ENCODE measurements around the gene SLC37A2. TPM values are rescaled to one million over a fixed set of nuclear protein-coding genes. Genes with fewer than 3 reads are reported as not detected.

SLC37A2 gene
- total and polyA plus RNA-seq, 12 donors: 15.3 to 389 (median 173) TPM

DNA sequence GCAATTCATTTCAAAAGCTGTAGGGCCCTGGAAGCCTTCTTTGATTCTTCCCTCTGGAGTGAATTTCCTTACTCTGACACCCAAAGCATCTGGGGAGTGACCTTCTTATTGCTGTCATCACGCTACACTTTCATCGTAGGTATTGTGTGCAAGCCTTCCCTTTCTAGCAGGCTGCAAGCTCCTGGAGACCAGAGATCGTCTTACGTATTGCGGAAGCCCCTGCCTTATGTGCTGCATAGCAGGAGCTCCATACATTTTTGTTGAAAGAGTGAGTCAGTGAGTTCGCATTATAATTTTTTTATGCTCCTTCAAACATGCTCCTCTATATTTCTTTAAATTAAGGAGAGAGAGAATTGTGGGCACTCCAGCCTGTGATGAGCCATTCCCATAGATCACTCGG, 69.5 kb downstream of the SLC37A2 start:
- 80 to 89% (median 85%) methylated on average over 7 of the region's 7 CpGs for WGBS, 4 donors
- H3K36me3 ChIP-seq (replicated peaks in 1 of 2): no peaks in the 10 kb centered on the region
- intact Hi-C loops (cut with DNase I): no loop called here
- no peaks in the 10 kb centered on the region for H3K4me1 ChIP-seq (replicated peaks in 1 of 2)
- no peak overlapping the region for H3K4me3 ChIP-seq
- no peak for DNase-seq
- H3K9me3 ChIP-seq (replicated peaks in 1 of 3): no peaks in the 10 kb centered on the region
- no peak for TF ChIP-seq POLR2A (IDR thresholded peaks at IDR 0.05)
- TF ChIP-seq, protein P1, sequence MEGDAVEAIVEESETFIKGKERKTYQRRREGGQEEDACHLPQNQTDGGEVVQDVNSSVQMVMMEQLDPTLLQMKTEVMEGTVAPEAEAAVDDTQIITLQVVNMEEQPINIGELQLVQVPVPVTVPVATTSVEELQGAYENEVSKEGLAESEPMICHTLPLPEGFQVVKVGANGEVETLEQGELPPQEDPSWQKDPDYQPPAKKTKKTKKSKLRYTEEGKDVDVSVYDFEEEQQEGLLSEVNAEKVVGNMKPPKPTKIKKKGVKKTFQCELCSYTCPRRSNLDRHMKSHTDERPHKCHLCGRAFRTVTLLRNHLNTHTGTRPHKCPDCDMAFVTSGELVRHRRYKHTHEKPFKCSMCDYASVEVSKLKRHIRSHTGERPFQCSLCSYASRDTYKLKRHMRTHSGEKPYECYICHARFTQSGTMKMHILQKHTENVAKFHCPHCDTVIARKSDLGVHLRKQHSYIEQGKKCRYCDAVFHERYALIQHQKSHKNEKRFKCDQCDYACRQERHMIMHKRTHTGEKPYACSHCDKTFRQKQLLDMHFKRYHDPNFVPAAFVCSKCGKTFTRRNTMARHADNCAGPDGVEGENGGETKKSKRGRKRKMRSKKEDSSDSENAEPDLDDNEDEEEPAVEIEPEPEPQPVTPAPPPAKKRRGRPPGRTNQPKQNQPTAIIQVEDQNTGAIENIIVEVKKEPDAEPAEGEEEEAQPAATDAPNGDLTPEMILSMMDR (IDR thresholded peaks at IDR 0.05): no peak
- H3K27me3 ChIP-seq: no peaks in the 10 kb centered on the region
- H3K27ac ChIP-seq: no peak overlapping the region

- no peak overlapping the region for H3K27ac ChIP-seq
- intact Hi-C loops (cut with DNase I): no loop called here
- no peaks in the 10 kb centered on the region for H3K27me3 ChIP-seq
- no peaks in the 10 kb centered on the region for H3K9me3 ChIP-seq (replicated peaks in 1 of 3)
- no peak overlapping the region for H3K4me3 ChIP-seq
- peaks cover 0 to 2% of the 10 kb centered on the region in 2 donors for H3K4me1 ChIP-seq (replicated peaks in 1 of 2)
- TF ChIP-seq, protein P1 (IDR thresholded peaks at IDR 0.05): no peak
- no peak for TF ChIP-seq POLR2A (IDR thresholded peaks at IDR 0.05)
- H3K36me3 ChIP-seq (replicated peaks in 1 of 2): no peaks in the 10 kb centered on the region
- DNase-seq: peak in 1 of 7 donors; percentile 24
Observed at GRCh38 chr11:125136001-125136400, 72.9 kb downstream of the SLC37A2 start.

GRCh38 chr11:125138966-125139365, 75.9 kb downstream of the SLC37A2 start:
- Histone ChIP-seq H3K27me3 (no peaks in the 10 kb centered on the region), H3K36me3 (replicated peaks in 1 of 2) (no peaks in the 10 kb centered on the region), H3K4me1 (replicated peaks in 1 of 2) (peaks cover 0 to 10% of the 10 kb centered on the region in 2 donors), H3K27ac (no peak overlapping the region), H3K4me3 (no peak overlapping the region), H3K9me3 (replicated peaks in 1 of 3) (no peaks in the 10 kb centered on the region)
- no peak for DNase-seq
- whole genome bisulfite sequencing, 4 donors: 72 to 96% (median 87%) methylated on average over 8 of the region's 8 CpGs
- intact Hi-C loops (cut with DNase I): no loop called here
- TF ChIP-seq POLR2A (IDR thresholded peaks at IDR 0.05): no peak
- TF ChIP-seq, protein P1 (IDR thresholded peaks at IDR 0.05): no peak

GRCh38 chr11:125139778-125140177, 76.7 kb downstream of the SLC37A2 start:
- no peak overlapping the region for H3K27ac ChIP-seq
- no peak for DNase-seq
- peaks cover 0 to 10% of the 10 kb centered on the region in 2 donors for H3K4me1 ChIP-seq (replicated peaks in 1 of 2)
- 62 to 86% (median 70%) methylated on average over 3 of the region's 3 CpGs for WGBS, 4 donors
- no peak overlapping the region for H3K4me3 ChIP-seq
- TF ChIP-seq, protein P1 (IDR thresholded peaks at IDR 0.05): no peak
- TF ChIP-seq POLR2A (IDR thresholded peaks at IDR 0.05): no peak
- intact Hi-C loops (cut with DNase I): loop anchor here (5.0 to 10.0 kb wide), 2 partner anchors 177 to 185 kb away; partner anchors contain the start of gene CCDC15 (in 1 of the 2)
- H3K27me3 ChIP-seq: no peaks in the 10 kb centered on the region
- no peaks in the 10 kb centered on the region for H3K9me3 ChIP-seq (replicated peaks in 1 of 3)
- H3K36me3 ChIP-seq (replicated peaks in 1 of 2): no peaks in the 10 kb centered on the region

Other genes with a start within 250 kb of the SLC37A2 start
- 10 to 100 TPM in 6 of 9 donors, 1 to 10 TPM in 3; 5.8 to 60.1 (median 17.5) TPM for gene ROBO3, start 197.9 kb upstream of the SLC37A2 start, total RNA-seq
- gene ROBO3, start 197.9 kb upstream of the SLC37A2 start, polyA plus RNA-seq: 10 to 100 TPM in 2 of 3 donors, 1 to 10 TPM in 1; 1.7 to 87.4 (median 64.3) TPM
- gene ROBO4, start 165.4 kb upstream of the SLC37A2 start, total RNA-seq: 10 to 100 TPM in 8 of 9 donors, 1 to 10 TPM in 1; 5.7 to 40.7 (median 19.8) TPM
- 10 to 100 TPM in 2 of 3 donors, 1 to 10 TPM in 1; 4.6 to 31.0 (median 17.0) TPM for gene ROBO4, start 165.4 kb upstream of the SLC37A2 start, polyA plus RNA-seq
- under 1 TPM in 1 of 9 donors, not detected in 8; 0.28 TPM for gene HEPN1, start 144.1 kb upstream of the SLC37A2 start, total RNA-seq
- under 1 TPM in 1 of 3 donors, not detected in 2; 0.07 TPM for gene HEPN1, start 144.1 kb upstream of the SLC37A2 start, polyA plus RNA-seq
- gene HEPACAM, start 127.3 kb upstream of the SLC37A2 start, total RNA-seq: 1 to 10 TPM in 1 of 9 donors, under 1 TPM in 5, not detected in 3; 0.06 to 2.3 (median 0.23) TPM
- gene HEPACAM, start 127.3 kb upstream of the SLC37A2 start, polyA plus RNA-seq: 1 to 10 TPM in 1 of 3 donors, under 1 TPM in 2; 0.16 to 1.6 (median 0.24) TPM
- gene CCDC15, start 109.1 kb upstream of the SLC37A2 start, total RNA-seq: 1 to 10 TPM in 7 of 9 donors, under 1 TPM in 2; 0.78 to 4.9 (median 2.0) TPM
- 1 to 10 TPM in 1 of 3 donors, under 1 TPM in 2; 0.47 to 3.7 (median 0.72) TPM for gene CCDC15, start 109.1 kb upstream of the SLC37A2 start, polyA plus RNA-seq
- gene TMEM218, start 48.3 kb downstream of the SLC37A2 start, total RNA-seq: 10 to 100 TPM; 19.7 to 42.3 (median 26.9) TPM
- gene TMEM218, start 48.3 kb downstream of the SLC37A2 start, polyA plus RNA-seq: 10 to 100 TPM; 19.3 to 38.7 (median 20.4) TPM
- gene PKNOX2, start 101.4 kb downstream of the SLC37A2 start, total RNA-seq: 10 to 100 TPM in 5 of 9 donors, 1 to 10 TPM in 4; 1.2 to 34.7 (median 10.7) TPM
- gene PKNOX2, start 101.4 kb downstream of the SLC37A2 start, polyA plus RNA-seq: 1 to 10 TPM; 2.0 to 2.7 (median 2.0) TPM